Neural progenitor cell (in vitro differentiated cells): ENCODE results near the gene LSP1. TPM values are rescaled to one million over a fixed set of nuclear protein-coding genes. Genes with fewer than 3 reads are reported as not detected.

Source experiments
- DNase-seq: peaks from one replicate; pipeline ENCODE4 v3.0.0-alpha.2; 2016; ENCODE audit warnings: low spot score
- H2AFZ ChIP-seq: fragments of 200-600 bp; sonication (generic); replicated peaks from 2 replicates; pipeline ENCODE4 v1.6.1; 2016; ENCODE audit warnings: antibody characterized with exemption
- H3F3A ChIP-seq: fragments of 200-600 bp; sonication (generic); 2 replicates; pipeline ENCODE4 v1.6.1; 2016; ENCODE audit warnings: antibody characterized with exemption, low read depth
- H3K27ac ChIP-seq: fragments of 200-600 bp; sonication (generic); 2 replicates; pipeline ENCODE4 v1.5.1; 2016; ENCODE audit warnings: mild to moderate bottlenecking
- H3K27me3 ChIP-seq: fragments of 200-600 bp; sonication (generic); 2 replicates; pipeline ENCODE4 v1.6.1; 2016; ENCODE audit warnings: mild to moderate bottlenecking, moderate library complexity
- H3K36me3 ChIP-seq: fragments of 200-600 bp; sonication (generic); 2 replicates; pipeline ENCODE4 v1.5.1; 2016
- H3K4me1 ChIP-seq: fragments of 200-600 bp; sonication (generic); 2 replicates; pipeline ENCODE4 v1.6.1; 2016; ENCODE audit warnings: mixed run types
- H3K4me2 ChIP-seq: fragments of 200-600 bp; sonication (generic); 2 replicates; pipeline ENCODE4 v1.6.1; 2016
- H3K4me3 ChIP-seq: fragments of 200-600 bp; sonication (generic); 2 replicates; pipeline ENCODE4 v1.5.1; 2016
- H3K79me2 ChIP-seq: fragments of 200-600 bp; sonication (generic); 2 replicates; pipeline ENCODE4 v1.6.1; 2016; ENCODE audit warnings: low read depth
- H3K9ac ChIP-seq: fragments of 200-600 bp; sonication (generic); 2 replicates; pipeline ENCODE4 v1.6.1; 2016
- H3K9me3 ChIP-seq: fragments of 200-600 bp; sonication (generic); 2 replicates; pipeline ENCODE4 v1.5.1; 2016; ENCODE audit warnings: low read depth
- H4K20me1 ChIP-seq: fragments of 200-600 bp; sonication (generic); 2 replicates; pipeline ENCODE4 v1.6.1; 2016; ENCODE audit warnings: low read depth
- H3K27ac Mint-ChIP-seq: 3 replicates; pipeline ENCODE4 v1.8.0; 2021; ENCODE audit warnings: mixed read lengths
- H3K27me3 Mint-ChIP-seq: 2 replicates; pipeline ENCODE4 v1.8.0; 2022; ENCODE audit warnings: low read depth, mild to moderate bottlenecking, inconsistent platforms, moderate library complexity, mixed read lengths; ENCODE audit not compliant: insufficient read depth
- H3K36me3 Mint-ChIP-seq: 3 replicates; pipeline ENCODE4 v1.8.0; 2021; ENCODE audit warnings: mixed read lengths
- H3K4me1 Mint-ChIP-seq: 3 replicates; pipeline ENCODE4 v1.8.0; 2021; ENCODE audit warnings: mixed read lengths
- H3K4me3 Mint-ChIP-seq: 3 replicates; pipeline ENCODE4 v1.8.0; 2021; ENCODE audit warnings: mild to moderate bottlenecking, moderate library complexity, mixed read lengths
- H3K9me3 Mint-ChIP-seq: 3 replicates; pipeline ENCODE4 v1.8.0; 2020; ENCODE audit warnings: mixed read lengths
- EZH2 ChIP-seq: fragments of 200-600 bp; sonication (generic); IDR thresholded peaks from 2 replicates; pipeline ENCODE4 v1.6.1; 2017; ENCODE audit warnings: antibody characterized with exemption, mild to moderate bottlenecking, moderate library complexity
- EZH2phosphoT487 ChIP-seq: fragments of 200-600 bp; sonication (generic); IDR thresholded peaks from 2 replicates; pipeline ENCODE4 v1.6.1; 2017; ENCODE audit warnings: antibody characterized with exemption
- total RNA-seq: library from RNA; depleted of rRNA; stranded (reverse); fragments of >200 nt; gene quantifications from 2 replicates; pipeline ENCODE4 v1.2.3, GENCODE V29; 2015; ENCODE audit warnings: low replicate concordance
- TF ChIP-seq, protein P1 (sequence below): fragments of 200-600 bp; sonication (generic); IDR thresholded peaks from 2 replicates; pipeline ENCODE4 v1.5.1; 2017; ENCODE audit warnings: antibody characterized with exemption, mild to moderate bottlenecking

The LSP1 gene
- total RNA-seq, 1 donor from 2014 or later, result not detected

DNA sequence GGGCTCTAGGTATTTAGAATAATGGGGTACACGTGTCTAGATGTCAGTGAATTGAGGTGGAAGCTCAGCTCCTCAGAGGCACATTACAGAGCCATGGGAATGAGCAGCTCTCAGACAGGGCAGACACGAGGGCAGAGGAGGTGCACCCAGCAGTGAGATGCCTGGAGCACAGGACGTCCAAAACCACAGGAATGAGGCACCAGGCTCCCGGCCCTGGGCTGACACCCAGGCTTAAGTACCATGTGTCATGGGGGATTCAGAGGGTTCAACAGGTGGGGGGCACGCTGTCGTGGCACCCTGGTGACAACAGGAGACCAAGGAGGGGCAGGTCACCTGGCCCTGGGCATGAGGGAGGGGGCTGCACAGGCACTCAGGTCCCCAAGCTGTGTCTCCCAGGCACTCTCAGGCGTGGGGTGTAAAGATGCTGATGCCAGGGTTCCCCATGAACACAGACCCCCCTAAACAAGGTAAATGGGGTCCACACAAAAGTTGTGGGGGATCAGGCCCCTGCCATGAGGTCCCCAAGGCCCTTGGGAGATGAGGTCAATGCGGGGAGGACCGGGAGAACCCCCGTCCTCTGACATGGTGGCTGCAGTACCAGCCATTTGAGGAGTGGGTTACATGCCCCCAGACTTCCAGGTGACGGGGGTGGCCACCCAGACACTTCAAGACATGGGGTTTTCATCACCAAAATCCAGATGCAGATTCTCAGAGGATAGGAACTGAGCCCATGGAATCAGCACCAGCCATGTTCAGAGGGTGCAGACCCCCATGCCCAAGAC lies 23.7 kb upstream of the LSP1 start:
- no peak overlapping the region for H2AFZ ChIP-seq
- no peaks in the 10 kb centered on the region for H3K27me3 ChIP-seq
- H3K4me3 Mint-ChIP-seq, result no peak overlapping the region
- H3K79me2 ChIP-seq, result no peaks in the 10 kb centered on the region
- peaks cover 18% of the 10 kb centered on the region for H3K4me1 ChIP-seq
- H3K4me1 Mint-ChIP-seq, result peaks cover 18% of the 10 kb centered on the region
- no peaks in the 10 kb centered on the region for H3K36me3 Mint-ChIP-seq
- H3K27me3 Mint-ChIP-seq, result peaks cover 10% of the 10 kb centered on the region
- TF ChIP-seq EZH2 (no peak), EZH2phosphoT487 (no peak)
- TF ChIP-seq, protein P1, sequence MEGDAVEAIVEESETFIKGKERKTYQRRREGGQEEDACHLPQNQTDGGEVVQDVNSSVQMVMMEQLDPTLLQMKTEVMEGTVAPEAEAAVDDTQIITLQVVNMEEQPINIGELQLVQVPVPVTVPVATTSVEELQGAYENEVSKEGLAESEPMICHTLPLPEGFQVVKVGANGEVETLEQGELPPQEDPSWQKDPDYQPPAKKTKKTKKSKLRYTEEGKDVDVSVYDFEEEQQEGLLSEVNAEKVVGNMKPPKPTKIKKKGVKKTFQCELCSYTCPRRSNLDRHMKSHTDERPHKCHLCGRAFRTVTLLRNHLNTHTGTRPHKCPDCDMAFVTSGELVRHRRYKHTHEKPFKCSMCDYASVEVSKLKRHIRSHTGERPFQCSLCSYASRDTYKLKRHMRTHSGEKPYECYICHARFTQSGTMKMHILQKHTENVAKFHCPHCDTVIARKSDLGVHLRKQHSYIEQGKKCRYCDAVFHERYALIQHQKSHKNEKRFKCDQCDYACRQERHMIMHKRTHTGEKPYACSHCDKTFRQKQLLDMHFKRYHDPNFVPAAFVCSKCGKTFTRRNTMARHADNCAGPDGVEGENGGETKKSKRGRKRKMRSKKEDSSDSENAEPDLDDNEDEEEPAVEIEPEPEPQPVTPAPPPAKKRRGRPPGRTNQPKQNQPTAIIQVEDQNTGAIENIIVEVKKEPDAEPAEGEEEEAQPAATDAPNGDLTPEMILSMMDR, result no peak
- no peak overlapping the region for H3K9ac ChIP-seq
- no peak overlapping the region for H3K4me3 ChIP-seq
- no peaks in the 10 kb centered on the region for H3K9me3 ChIP-seq
- H3K9me3 Mint-ChIP-seq, result no peaks in the 10 kb centered on the region
- no peaks in the 10 kb centered on the region for H3K36me3 ChIP-seq
- no peak overlapping the region for H3K27ac ChIP-seq
- no peaks in the 10 kb centered on the region for H4K20me1 ChIP-seq
- H3F3A ChIP-seq, result no peaks in the 10 kb centered on the region
- DNase-seq, result no peak
- H3K4me2 ChIP-seq, result no peak overlapping the region
- peak overlapping the region; percentile 5 for H3K27ac Mint-ChIP-seq

DNA sequence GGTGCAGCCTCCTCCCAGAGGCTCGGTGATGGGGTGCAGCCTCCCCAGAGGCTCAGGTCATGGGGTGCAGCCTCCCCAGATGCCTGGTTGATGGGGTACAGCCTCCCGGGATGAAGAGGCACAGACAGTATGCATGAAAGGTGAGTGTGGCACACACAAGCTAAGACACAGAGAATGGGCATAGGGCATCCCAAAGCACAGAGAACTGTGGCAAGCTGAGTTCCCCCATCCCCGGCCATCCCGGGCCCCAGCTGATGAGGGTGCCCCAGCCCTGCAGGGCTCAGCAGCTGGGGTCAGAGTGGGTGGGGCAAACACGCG lies 22.9 kb upstream of the LSP1 start:
- no peaks in the 10 kb centered on the region for H3K27me3 ChIP-seq
- Mint-ChIP-seq H3K4me1 (peaks cover 18% of the 10 kb centered on the region), H3K36me3 (no peaks in the 10 kb centered on the region), H3K27ac (no peak overlapping the region), H3K9me3 (no peaks in the 10 kb centered on the region), H3K27me3 (peaks cover 12% of the 10 kb centered on the region), H3K4me3 (no peak overlapping the region)
- H3K4me1 ChIP-seq, result peaks cover 18% of the 10 kb centered on the region
- H2AFZ ChIP-seq, result no peak overlapping the region
- no peaks in the 10 kb centered on the region for H3K9me3 ChIP-seq
- H3K79me2 ChIP-seq, result no peaks in the 10 kb centered on the region
- H3K36me3 ChIP-seq, result no peaks in the 10 kb centered on the region
- no peaks in the 10 kb centered on the region for H4K20me1 ChIP-seq
- H3K27ac ChIP-seq, result no peak overlapping the region
- no peak overlapping the region for H3K4me2 ChIP-seq
- no peak overlapping the region for H3K9ac ChIP-seq
- TF ChIP-seq, protein P1, result no peak
- H3K4me3 ChIP-seq, result no peak overlapping the region
- no peak for DNase-seq
- no peaks in the 10 kb centered on the region for H3F3A ChIP-seq

DNA sequence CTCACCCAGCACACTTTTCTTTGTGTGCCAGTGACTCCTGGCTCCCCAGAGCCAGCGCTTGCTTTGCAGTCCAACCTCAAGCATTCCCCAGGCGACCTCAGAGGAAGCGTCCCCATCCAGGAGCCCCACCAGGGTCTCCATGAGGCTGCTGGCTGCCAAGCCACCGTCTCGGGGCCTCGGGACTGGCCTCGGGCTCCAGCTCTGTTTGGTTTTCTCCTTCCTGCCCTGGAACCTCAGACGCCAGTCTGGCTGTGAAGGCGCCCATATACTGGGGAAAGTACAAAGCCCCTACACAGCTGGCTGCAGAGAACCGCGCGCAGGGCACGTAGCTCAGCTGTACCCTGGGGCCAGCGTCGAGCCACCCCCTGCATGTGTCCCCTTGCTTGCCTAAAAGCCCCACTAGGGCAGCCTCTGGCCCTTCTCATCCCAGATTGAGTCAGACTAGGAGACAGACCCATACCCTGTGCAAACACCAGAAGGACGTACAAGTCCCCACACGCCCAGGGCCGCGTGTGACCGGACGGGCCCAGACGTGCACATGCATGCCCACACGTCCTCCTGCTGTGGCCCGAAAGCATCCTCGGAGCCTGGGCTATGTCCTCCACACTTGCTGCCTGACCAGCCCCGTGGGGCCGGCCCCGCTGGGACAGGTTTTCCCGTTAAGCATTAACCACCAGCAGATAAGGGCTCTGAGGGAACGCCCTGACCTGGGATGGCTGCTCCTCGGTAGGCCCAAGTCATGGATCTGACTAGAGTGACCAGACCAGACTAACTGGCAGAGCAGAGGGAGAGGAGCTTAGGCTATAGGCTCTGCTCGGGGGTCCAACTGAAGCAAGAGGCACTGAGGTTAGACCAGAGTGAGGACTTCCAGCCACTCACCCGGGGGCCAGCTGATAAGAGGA lies 22.3 kb upstream of the LSP1 start:
- H3K9me3 ChIP-seq, result no peaks in the 10 kb centered on the region
- peaks cover 12% of the 10 kb centered on the region for H3K27me3 Mint-ChIP-seq
- no peak overlapping the region for H3K4me2 ChIP-seq
- H3K4me3 Mint-ChIP-seq, result no peak overlapping the region
- TF ChIP-seq EZH2 (no peak), EZH2phosphoT487 (no peak)
- TF ChIP-seq, protein P1, result no peak
- H3K4me1 ChIP-seq, result peaks cover 15% of the 10 kb centered on the region
- no peaks in the 10 kb centered on the region for H3K36me3 ChIP-seq
- H3K27me3 ChIP-seq, result no peaks in the 10 kb centered on the region
- peaks cover 18% of the 10 kb centered on the region for H3K4me1 Mint-ChIP-seq
- no peaks in the 10 kb centered on the region for H3K79me2 ChIP-seq
- H2AFZ ChIP-seq, result no peak overlapping the region
- no peaks in the 10 kb centered on the region for H3F3A ChIP-seq
- no peak overlapping the region for H3K9ac ChIP-seq
- no peak overlapping the region for H3K27ac Mint-ChIP-seq
- no peak overlapping the region for H3K27ac ChIP-seq
- no peak for DNase-seq
- no peak overlapping the region for H3K4me3 ChIP-seq
- no peaks in the 10 kb centered on the region for H4K20me1 ChIP-seq
- no peaks in the 10 kb centered on the region for H3K9me3 Mint-ChIP-seq
- no peaks in the 10 kb centered on the region for H3K36me3 Mint-ChIP-seq
